GM18526 (cell line): ENCODE data around the gene GNRHR.

Experiments used
- POLR2A ChIP-seq: IDR thresholded peaks from 3 replicates; pipeline ENCODE4 v1.6.1; 2011; ENCODE audit not compliant: insufficient read length; ENCODE audit errors: extremely low read depth

GNRHR gene

GRCh38 chr4:67714248-67714583, 40.0 kb downstream of the GNRHR start:
- TF ChIP-seq POLR2A = no peak

- no peak for TF ChIP-seq POLR2A
These were observed 40.5 kb downstream of the GNRHR start for GRCh38 chr4:67713529-67714247.

- no peak for TF ChIP-seq POLR2A
These were observed 41.3 kb downstream of the GNRHR start for GRCh38 chr4:67712650-67713528.

GRCh38 chr4:67712000-67712625, 42.1 kb downstream of the GNRHR start:
- TF ChIP-seq POLR2A = no peak

GRCh38 chr4:67704843-67705242, 49.3 kb downstream of the GNRHR start:
- no peak for TF ChIP-seq POLR2A

GRCh38 chr4:67702166-67702565, 52.0 kb downstream of the GNRHR start:
- no peak for TF ChIP-seq POLR2A

GRCh38 chr4:67701517-67701850, 52.7 kb downstream of the GNRHR start:
- no peak for TF ChIP-seq POLR2A

- peak; percentile 75 for TF ChIP-seq POLR2A
These were observed 53.3 kb downstream of the GNRHR start, which contains the start of gene UBA6 for GRCh38 chr4:67700738-67701516. Gene UBA6 (minus strand): TSS chr4:67701155. CDS start chr4:67701119, 36 bp downstream.

GRCh38 chr4:67700116-67700737, 54.0 kb downstream of the GNRHR start:
- TF ChIP-seq POLR2A = no peak

GRCh38 chr4:67699603-67700002, 54.6 kb downstream of the GNRHR start:
- no peak for TF ChIP-seq POLR2A

- TF ChIP-seq POLR2A = no peak
These were observed 56.1 kb downstream of the GNRHR start for GRCh38 chr4:67697860-67698687.

- TF ChIP-seq POLR2A = no peak
These were observed 58.1 kb downstream of the GNRHR start for GRCh38 chr4:67696061-67696460.

GRCh38 chr4:67694662-67695061, 59.5 kb downstream of the GNRHR start:
- TF ChIP-seq POLR2A = no peak

- TF ChIP-seq POLR2A = no peak
These were observed 62.9 kb downstream of the GNRHR start for GRCh38 chr4:67691328-67691727.
